H54 (cell line): ENCODE measurements around the gene TTC16.
A peak's percentile ranks its signal among the peaks of the same experiment; 100 is the strongest.

ENCODE experiments used
- DNase-seq: peaks from one replicate; pipeline ENCODE4 v3.0.0; 2011; ENCODE audit warnings: low spot score, mixed read lengths; ENCODE audit not compliant: insufficient read length
- FAIRE-seq: peaks from 3 replicates; lab custom pipeline; 2011; peaks lifted over from hg19 to GRCh38; lab: Jason Lieb, UNC
- POLR2A ChIP-seq: IDR thresholded peaks from 2 replicates; pipeline ENCODE4 v1.6.1; 2011; ENCODE audit warnings: low read depth, mild to moderate bottlenecking, low read length

The TTC16 gene

GRCh38 chr9:127767410-127767809 is 51.5 kb downstream of the TTC16 start:
- DNase-seq (no peak), FAIRE-seq (no peak)
- no peak for TF ChIP-seq POLR2A

GRCh38 chr9:127767909-127768331 is 52.0 kb downstream of the TTC16 start:
- TF ChIP-seq POLR2A, result no peak
- no peak for DNase-seq
- FAIRE-seq, result no peak

GRCh38 chr9:127768698-127769097 is 52.8 kb downstream of the TTC16 start:
- DNase-seq (no peak), FAIRE-seq (no peak)
- TF ChIP-seq POLR2A, result no peak

- TF ChIP-seq POLR2A, result no peak
- FAIRE-seq, result no peak
- no peak for DNase-seq
Observed at GRCh38 chr9:127769101-127769500, 53.2 kb downstream of the TTC16 start.

- DNase-seq (no peak), FAIRE-seq (no peak)
- no peak for TF ChIP-seq POLR2A
Observed at GRCh38 chr9:127769929-127770582, 54.2 kb downstream of the TTC16 start.

- TF ChIP-seq POLR2A, result no peak
- DNase-seq (no peak), FAIRE-seq (no peak)
Observed at GRCh38 chr9:127770583-127770904, 54.7 kb downstream of the TTC16 start.

GRCh38 chr9:127770905-127771569 is 55.2 kb downstream of the TTC16 start:
- DNase-seq (peak; percentile 99), FAIRE-seq (peak; percentile 93)
- peak; percentile 45; the same call in 1 of the 2 replicates for TF ChIP-seq POLR2A

GRCh38 chr9:127771570-127772189 is 55.8 kb downstream of the TTC16 start:
- no peak for FAIRE-seq
- no peak for DNase-seq
- TF ChIP-seq POLR2A, result no peak

- DNase-seq, result no peak
- no peak for FAIRE-seq
- TF ChIP-seq POLR2A, result no peak
Observed at GRCh38 chr9:127772603-127773002, 56.7 kb downstream of the TTC16 start.

GRCh38 chr9:127773272-127773671 is 57.4 kb downstream of the TTC16 start:
- FAIRE-seq, result no peak
- TF ChIP-seq POLR2A, result no peak
- no peak for DNase-seq

- TF ChIP-seq POLR2A, result no peak
- DNase-seq, result no peak
- FAIRE-seq, result no peak
Observed at GRCh38 chr9:127773981-127774380, 58.1 kb downstream of the TTC16 start.

GRCh38 chr9:127776195-127776923 is 60.5 kb downstream of the TTC16 start:
- DNase-seq (no peak), FAIRE-seq (no peak)
- no peak for TF ChIP-seq POLR2A

GRCh38 chr9:127776924-127777289 is 61.0 kb downstream of the TTC16 start:
- DNase-seq (no peak), FAIRE-seq (no peak)
- TF ChIP-seq POLR2A, result no peak

- no peak for TF ChIP-seq POLR2A
- FAIRE-seq (no peak), DNase-seq (no peak)
Observed at GRCh38 chr9:127777368-127777980, 61.6 kb downstream of the TTC16 start.
